H1 (cell line): ENCODE data around the gene GSKIP. TPM values are rescaled to one million over a fixed set of nuclear protein-coding genes. Genes with fewer than 3 reads are reported as not detected.

Experiments
- CTCF ChIA-PET: fragments of 300-600 bp; sonication (Branson Sonifier 250); formaldehyde crosslinking; loops from one replicate; lab custom pipeline; 2021; ENCODE audit not compliant: partially characterized antibody; lab: Charles Lee
- POLR2A ChIA-PET: fragments of 300-600 bp; sonication (Branson Sonifier 250); formaldehyde crosslinking; loops from one replicate; lab custom pipeline; 2021; ENCODE audit warnings: inconsistent platforms; ENCODE audit not compliant: partially characterized antibody; lab: Charles Lee
- DNase-seq, 2 experiments: peaks; one replicate each; pipeline versions ENCODE4 v3.0.0 to v3.0.0-alpha.2; 2010 to 2022; ENCODE audit warnings: low spot score in 2 of 2, low read depth in 1 of 2, mixed read lengths in 1 of 2
- FAIRE-seq: peaks from 2 replicates; lab custom pipeline; 2011; peaks lifted over from hg19 to GRCh38; lab: Jason Lieb, UNC
- H2AFZ ChIP-seq: 2 replicates; pipeline ENCODE4 v1.8.1; 2012; ENCODE audit warnings: low read length, inconsistent platforms
- H2AK5ac ChIP-seq: 2 replicates; pipeline ENCODE4 v1.6.1; 2013; ENCODE audit warnings: low read depth, low read length
- H2BK120ac ChIP-seq: replicated peaks from 2 replicates; pipeline ENCODE3; 2013; ENCODE audit warnings: low read depth, low read length, inconsistent platforms
- H2BK12ac ChIP-seq: 2 replicates; pipeline ENCODE4 v1.6.1; 2013; ENCODE audit warnings: low read depth, low read length
- H2BK15ac ChIP-seq: 2 replicates; pipeline ENCODE4 v1.6.1; 2013; ENCODE audit warnings: low read length
- H2BK20ac ChIP-seq: 2 replicates; pipeline ENCODE4 v1.6.1; 2013; ENCODE audit warnings: low read length
- H2BK5ac ChIP-seq: 2 replicates; pipeline ENCODE4 v1.6.1; 2013; ENCODE audit warnings: low read depth, low read length
- H3K14ac ChIP-seq: 2 replicates; pipeline ENCODE4 v1.6.1; 2013; ENCODE audit warnings: inconsistent platforms; ENCODE audit not compliant: insufficient read length
- H3K18ac ChIP-seq: 2 replicates; pipeline ENCODE4 v1.6.1; 2013; ENCODE audit warnings: low read length; ENCODE audit errors: extremely low read depth
- H3K23ac ChIP-seq: 2 replicates; pipeline ENCODE4 v1.6.1; 2013; ENCODE audit warnings: inconsistent platforms; ENCODE audit not compliant: insufficient read length
- H3K23me2 ChIP-seq: 2 replicates; pipeline ENCODE4 v1.6.1; 2013; ENCODE audit warnings: low read depth, low read length
- H3K27ac ChIP-seq: 2 replicates; pipeline ENCODE4 v1.6.1; 2011; ENCODE audit warnings: low read depth, low read length, inconsistent platforms
- H3K27me3 ChIP-seq, 4 experiments: replicated peaks in 1 of 4; 1 replicate in 1 of 4; 2 replicates in 3 of 4; pipeline versions ENCODE4 v1.6.1 to v1.8.1; 2011 to 2013; ENCODE audit warnings: low read length in 3 of 4, mild to moderate bottlenecking in 3 of 4, inconsistent platforms in 2 of 4, mixed read lengths in 2 of 4, moderate library complexity in 1 of 4; ENCODE audit not compliant: control insufficient read depth in 3 of 4, insufficient read depth in 3 of 4; ENCODE audit errors: extremely low read depth in 1 of 4
- H3K36me3 ChIP-seq, 4 experiments: 2 replicates each; pipeline versions ENCODE4 v1.6.1 to v1.8.1; 2011 to 2013; ENCODE audit warnings: mild to moderate bottlenecking in 4 of 4, low read length in 3 of 4, moderate library complexity in 2 of 4, control low read depth in 1 of 4, inconsistent platforms in 1 of 4; ENCODE audit not compliant: insufficient read depth in 4 of 4, control insufficient read depth in 2 of 4
- H3K4ac ChIP-seq: replicated peaks from 2 replicates; pipeline ENCODE3; 2013; ENCODE audit warnings: low read length, low read depth, mixed read lengths, inconsistent platforms; ENCODE audit not compliant: insufficient read length
- H3K4me1 ChIP-seq, 4 experiments: replicated peaks in 1 of 4; 1 replicate in 1 of 4; 2 replicates in 3 of 4; pipeline versions ENCODE4 v1.6.1 to v1.8.1; 2011 to 2013; ENCODE audit warnings: low read length in 3 of 4, inconsistent platforms in 2 of 4, mixed read lengths in 1 of 4; ENCODE audit not compliant: insufficient read depth in 4 of 4, control insufficient read depth in 3 of 4
- H3K4me2 ChIP-seq, 2 experiments: 2 replicates each; pipeline versions ENCODE4 v1.6.1 to v1.8.1; 2011 to 2013; ENCODE audit warnings: low read depth in 2 of 2, low read length in 2 of 2, control low read depth in 1 of 2, inconsistent platforms in 1 of 2, mild to moderate bottlenecking in 1 of 2; ENCODE audit not compliant: insufficient read depth in 1 of 2
- H3K4me3 ChIP-seq, 4 experiments: fragments of 200-600, 300-600 bp in 1 of 4; sonication (generic), shearing (Covaris generic), sonication (Bioruptor Twin) in 1 of 4; 2 replicates each; pipeline versions ENCODE4 v1.5.1 to v1.8.1; 2011 to 2016; ENCODE audit warnings: low read length in 4 of 4, low read depth in 3 of 4, control low read depth in 2 of 4, inconsistent platforms in 2 of 4, mild to moderate bottlenecking in 2 of 4, mixed read lengths in 1 of 4, moderate library complexity in 1 of 4; ENCODE audit not compliant: insufficient read depth in 2 of 4; ENCODE audit errors: extremely low read depth in 1 of 4
- H3K56ac ChIP-seq: replicated peaks from 2 replicates; pipeline ENCODE3; 2013; ENCODE audit warnings: low read depth, mild to moderate bottlenecking, mixed read lengths, low read length, inconsistent platforms; ENCODE audit not compliant: insufficient read length
- H3K79me1 ChIP-seq: 2 replicates; pipeline ENCODE4 v1.6.1; 2013; ENCODE audit warnings: low read depth, low read length, control low read depth
- H3K79me2 ChIP-seq, 2 experiments: 2 replicates each; pipeline versions ENCODE4 v1.6.1 to v1.8.1; 2012 to 2013; ENCODE audit warnings: low read length in 2 of 2, mild to moderate bottlenecking in 2 of 2, inconsistent platforms in 1 of 2; ENCODE audit not compliant: insufficient read depth in 2 of 2, control insufficient read depth in 1 of 2
- H3K9ac ChIP-seq, 4 experiments: replicated peaks in 1 of 4; 1 replicate in 1 of 4; 2 replicates in 3 of 4; pipeline versions ENCODE4 v1.6.1 to v1.8.1; 2011 to 2013; ENCODE audit warnings: low read depth in 3 of 4, low read length in 3 of 4, control low read depth in 2 of 4, mild to moderate bottlenecking in 2 of 4, moderate library complexity in 2 of 4, inconsistent platforms in 1 of 4; ENCODE audit errors: extremely low read depth in 1 of 4
- H3K9me3 ChIP-seq, 2 experiments: 2 replicates each; pipeline versions ENCODE4 v1.6.1 to v1.8.1; 2012 to 2013; ENCODE audit warnings: mild to moderate bottlenecking in 2 of 2, moderate library complexity in 2 of 2, control low read depth in 1 of 2, inconsistent platforms in 1 of 2, low read depth in 1 of 2, low read length in 1 of 2, mixed read lengths in 1 of 2; ENCODE audit not compliant: insufficient read depth in 2 of 2
- H4K20me1 ChIP-seq, 2 experiments: replicated peaks in 1 of 2; 2 replicates each; pipeline versions ENCODE3 to v1.8.1; 2011 to 2013; ENCODE audit warnings: inconsistent platforms in 2 of 2, low read length in 2 of 2, mild to moderate bottlenecking in 1 of 2; ENCODE audit not compliant: insufficient read depth in 2 of 2, control insufficient read depth in 1 of 2
- H4K5ac ChIP-seq: 2 replicates; pipeline ENCODE4 v1.6.1; 2013; ENCODE audit warnings: low read length, low read depth, mixed read lengths, inconsistent platforms; ENCODE audit not compliant: insufficient read length
- H4K8ac ChIP-seq: 2 replicates; pipeline ENCODE4 v1.8.0; 2013; ENCODE audit warnings: mild to moderate bottlenecking, moderate library complexity, low read length, inconsistent platforms; ENCODE audit not compliant: insufficient read depth; ENCODE audit errors: extremely low read depth
- H4K91ac ChIP-seq: replicated peaks from 2 replicates; pipeline ENCODE3; 2013; ENCODE audit warnings: low read length, mixed read lengths, inconsistent platforms; ENCODE audit not compliant: insufficient read length
- CBX5 ChIP-seq: fragments of 300-800, 300-1000 bp; sonication (generic); IDR thresholded peaks from 2 replicates; pipeline ENCODE4 v1.7.1; 2016; ENCODE audit warnings: antibody characterized with exemption, low read length, low read depth
- SRF ChIP-seq: IDR thresholded peaks from 2 replicates; pipeline ENCODE4 v1.6.1; 2011; ENCODE audit warnings: mild to moderate bottlenecking, low read depth, low read length, moderate library complexity
- TAF7 ChIP-seq: optimal IDR thresholded peaks from 2 replicates; pipeline ENCODE3; 2011; ENCODE audit warnings: low read depth, mild to moderate bottlenecking, inconsistent platforms, low read length, moderate library complexity, borderline replicate concordance
- WGBS, 2 experiments: shearing (Covaris generic) in 1 of 2; methylation state at CpG; one replicate each; pipeline versions ENCODE4 v1.1.6 to v1.1.7; 2013 to 2015; ENCODE audit warnings: low lambda C conversion rate in 2 of 2, mixed read lengths in 2 of 2, inconsistent platforms in 1 of 2, low coverage in 1 of 2, missing lambda C conversion rate in 1 of 2; ENCODE audit not compliant: insufficient replicate concordance in 2 of 2, insufficient coverage in 1 of 2, insufficient read length in 1 of 2; ENCODE audit errors: extremely low coverage in 1 of 2, missing lambda C conversion rate in 1 of 2; 5-methylcytosine and 5-hydroxymethylcytosine counted together
- polyA plus RNA-seq, 7 experiments: library from polyadenylated mRNA; depleted of rRNA in 3 of 7; stranded (reverse) in 5 of 7; unstranded in 2 of 7; fragments of >200 nt in 5 of 7; fragments of 200-250 nt in 2 of 7; gene quantifications; 1 replicate in 5 of 7; 2 replicates in 1 of 7; 4 replicates in 1 of 7; pipeline versions ENCODE4 v1.2.1 to v1.2.3, GENCODE V29; 2011 to 2013; ENCODE audit warnings: missing spikeins in 2 of 7, mixed read lengths in 2 of 7
- total RNA-seq: library from RNA; stranded (reverse); fragmentation: NEBNext Ultra II Directional; extraction: Animal tissue kit (Norgen Biotek cat#: 25700); gene quantifications from 2 replicates; pipeline ENCODE4 v1.2.1, GENCODE V29; 2021

GSKIP gene
- total and polyA plus RNA-seq, 2 of the 8 experiments (the other 6 are each of a cell fraction or from before 2014, with no cell fraction given), result 20.3 to 37.1 TPM

DNA sequence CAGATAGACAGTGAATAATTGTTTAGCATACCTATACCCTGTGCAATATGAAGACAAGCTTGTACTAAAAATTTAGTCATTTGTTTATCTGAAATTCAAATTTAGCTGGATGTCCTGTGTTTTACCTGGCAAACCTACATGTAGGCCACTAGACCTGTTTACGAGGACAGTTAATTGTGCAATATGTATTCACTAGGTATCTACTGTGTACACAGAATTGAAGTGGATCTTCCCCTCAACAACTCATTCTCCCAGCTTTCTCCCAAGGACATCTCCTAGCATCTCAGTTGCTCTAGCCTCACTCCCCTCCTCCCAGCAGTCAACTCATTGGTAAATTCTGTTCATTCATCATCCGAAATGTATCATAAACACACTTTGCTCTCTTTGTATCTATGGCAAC, 53.9 kb downstream of the GSKIP start:
- 72% methylated on average over 2 of the region's 2 CpGs; no CpG with 5 or more reads in 1 of the 2 experiments for WGBS, 2 experiments
- CTCF ChIA-PET, result interaction anchor here (0.7 to 2.4 kb wide), 5 partner anchors 9 to 319 kb away, joined by 3 to 9 read pairs (median 3); no protein-coding TSS in a partner anchor

More for the DNA sequence above, 53.9 kb downstream of the GSKIP start:
- Histone ChIP-seq H3K4me3 (no peak overlapping the region), H4K20me1 (no peaks in the 10 kb centered on the region), H2AK5ac (no peak overlapping the region), H3K4me2 (no peak overlapping the region), H4K5ac (no peak overlapping the region), H3K9ac (no peak overlapping the region), H4K8ac (no peak overlapping the region), H3K23me2 (no peaks in the 10 kb centered on the region), H3K9me3 (no peaks in the 10 kb centered on the region), H3K27ac (no peak overlapping the region), H3K36me3 (no peaks in the 10 kb centered on the region), H3K56ac (no peak overlapping the region), H3K79me1 (no peaks in the 10 kb centered on the region), H2BK12ac (no peak overlapping the region), H4K91ac (no peak overlapping the region), H3K79me2 (no peaks in the 10 kb centered on the region), H3K14ac (no peak overlapping the region), H2BK20ac (no peak overlapping the region), H2BK5ac (no peak overlapping the region), H3K4ac (no peak overlapping the region), H3K4me1 (no peaks in the 10 kb centered on the region), H2BK15ac (no peak overlapping the region), H2AFZ (no peak overlapping the region), H3K18ac (no peak overlapping the region), H2BK120ac (no peak overlapping the region), H3K27me3 (no peaks in the 10 kb centered on the region), H3K23ac (no peak overlapping the region)
- FAIRE-seq (no peak), DNase-seq (no peak)
- POLR2A ChIA-PET, result no interaction called here
- TF ChIP-seq CBX5, result no peak
- TF ChIP-seq SRF, result no peak
- no peak for TF ChIP-seq TAF7
